NCI-H187 treated with DMSO at 0.1 percent for 48 hours (cell line): Measurements from ENCODE around the gene ANKRD34A.

Experiments used
- DNase-seq: peaks from one replicate; lab custom pipeline; 2025; lab: John Stamatoyannopoulos, UW

The ANKRD34A gene

DNA sequence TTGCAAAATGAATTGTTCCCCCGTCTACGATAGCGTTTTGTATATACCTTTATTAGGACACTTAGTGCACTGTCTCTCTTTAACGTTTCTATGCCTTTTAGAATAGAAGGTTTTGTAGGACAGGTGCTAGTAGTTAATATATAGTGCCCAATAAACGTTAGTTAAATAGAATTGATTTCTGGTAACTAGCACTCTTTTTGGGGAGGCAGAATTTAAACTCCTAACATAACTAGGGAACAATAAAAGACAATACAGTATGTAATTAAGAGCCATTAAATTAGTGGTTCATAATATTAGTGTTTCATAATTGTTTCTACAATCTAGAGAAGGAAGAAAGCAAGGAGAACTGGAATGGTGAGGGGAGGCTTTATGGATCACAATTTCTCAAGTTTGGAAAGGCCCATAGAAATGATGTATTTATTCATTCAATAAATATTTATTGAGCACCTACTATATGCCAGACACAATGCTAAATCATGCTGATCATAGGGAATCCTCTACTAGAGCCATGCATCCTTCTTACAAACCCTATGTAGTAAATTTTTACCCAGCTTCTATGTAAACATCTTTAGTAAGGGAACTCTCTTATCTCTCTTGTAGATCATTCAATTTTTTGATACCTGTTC, 857 bp upstream of the ANKRD34A start:
- no peak for DNase-seq

DNA sequence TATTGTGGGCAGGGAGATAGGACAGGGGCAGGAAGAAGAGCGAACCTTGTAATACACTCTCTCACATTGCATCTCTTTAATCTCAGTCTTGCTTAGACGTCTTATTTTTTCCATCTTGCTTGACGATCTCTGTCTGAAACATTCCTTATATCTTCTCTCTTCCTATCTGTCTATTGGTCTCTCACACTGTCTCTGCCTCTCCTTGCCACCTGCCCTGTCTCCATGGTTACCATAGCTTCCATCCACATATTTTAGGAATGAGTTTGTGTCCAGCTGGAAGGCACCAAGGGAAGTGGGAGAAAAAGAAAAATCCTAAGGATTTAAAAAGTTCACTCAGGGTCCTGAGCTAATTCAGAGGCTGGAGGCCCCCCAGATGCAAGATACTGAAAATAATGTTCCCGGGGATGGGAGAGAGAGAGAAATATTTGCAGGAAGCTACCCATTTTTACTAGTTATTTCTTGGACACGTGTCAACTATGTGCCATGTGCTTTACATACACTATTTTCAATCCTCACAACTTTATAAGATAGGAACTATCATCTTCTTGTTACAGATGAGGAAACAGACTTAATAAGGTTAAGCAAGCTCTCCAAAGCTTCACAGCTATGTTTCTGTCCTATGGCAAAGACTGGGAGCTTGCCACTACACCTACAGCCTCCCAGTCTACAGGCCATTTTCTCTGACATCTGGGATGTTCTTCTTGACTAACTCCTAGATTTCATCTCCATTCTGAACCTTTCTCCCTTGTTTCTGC, 933 bp downstream of the ANKRD34A start:
- no peak for DNase-seq

DNA sequence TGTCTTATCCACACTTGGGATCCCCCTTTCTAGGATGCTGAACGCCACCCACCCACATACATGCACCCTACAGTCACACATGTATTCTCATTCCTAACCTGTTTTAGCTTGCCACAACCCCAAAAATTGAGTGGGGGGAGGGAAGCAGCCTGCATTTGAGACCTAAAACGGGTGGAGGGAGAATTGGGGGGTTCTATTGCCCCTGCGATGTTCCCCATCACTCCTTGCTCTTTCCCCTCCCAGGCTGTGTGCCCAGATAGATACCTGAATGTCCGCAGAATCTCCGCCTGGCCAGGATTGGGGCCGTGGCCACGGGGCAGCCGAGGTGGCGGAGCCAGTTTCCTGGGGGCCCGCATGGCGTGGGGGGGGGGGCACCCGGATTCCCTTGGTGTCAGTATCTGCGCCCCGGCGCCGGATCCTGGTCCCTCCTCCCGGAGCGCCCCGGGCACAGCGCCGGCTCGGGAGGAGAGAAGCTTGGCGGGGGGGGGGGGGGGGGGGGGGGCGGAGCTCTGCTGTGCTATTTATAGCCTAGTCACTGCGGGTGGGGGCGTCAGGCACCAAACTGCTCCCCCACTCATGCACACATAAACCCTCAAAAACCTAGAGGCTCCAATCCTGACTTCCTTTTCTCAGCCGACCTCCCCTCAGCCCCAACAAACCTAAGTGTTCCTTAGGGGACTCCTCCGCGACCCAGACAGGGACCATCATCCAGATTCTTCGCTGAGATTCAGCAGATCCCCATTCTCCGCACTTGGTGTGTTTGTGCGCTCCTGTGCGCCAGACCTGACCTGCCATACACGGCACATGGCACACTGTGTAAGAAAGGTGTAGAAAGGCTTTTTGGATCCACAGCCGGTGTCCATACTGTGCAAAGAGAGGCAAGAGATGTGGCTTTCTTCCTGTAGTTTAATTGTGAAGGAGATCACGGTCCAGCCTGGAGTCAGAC, 1.9 kb downstream of the ANKRD34A start:
- no peak for DNase-seq

DNA sequence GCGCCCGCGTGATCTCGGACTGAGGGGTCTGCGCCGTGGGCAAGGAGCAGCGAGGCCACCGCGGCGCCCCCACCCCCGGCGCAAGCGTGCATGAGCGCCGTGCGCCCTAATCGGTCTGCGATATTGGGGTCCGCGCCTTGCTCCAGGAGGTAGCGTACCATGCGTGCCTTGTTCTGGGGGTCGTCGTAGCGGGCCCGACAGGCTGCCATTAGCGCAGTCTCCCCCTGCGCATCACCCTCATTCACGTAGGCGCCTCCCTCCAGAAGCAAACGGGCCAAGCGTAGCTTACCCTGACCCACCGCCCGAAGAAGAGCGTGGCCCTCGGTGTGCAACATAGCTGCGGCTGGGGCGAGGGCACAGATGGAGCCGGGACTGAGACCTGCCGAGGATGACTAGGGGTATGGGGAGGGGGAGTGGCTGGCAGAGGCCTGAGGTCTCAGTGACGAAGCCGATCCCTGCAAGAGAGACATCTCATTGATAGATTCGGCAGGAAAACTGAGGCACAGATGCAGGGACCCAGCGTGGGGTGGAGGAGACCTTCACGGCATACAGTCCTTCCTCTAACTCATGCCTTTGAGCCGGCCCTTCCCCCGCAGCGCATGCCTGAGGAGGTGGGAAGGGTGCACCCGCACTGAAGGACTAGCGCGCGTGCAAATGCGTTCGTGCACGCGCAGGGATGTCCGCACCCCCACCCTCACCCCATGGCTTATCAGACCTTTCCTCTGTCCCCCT, 2.8 kb downstream of the ANKRD34A start:
- no peak for DNase-seq

DNA sequence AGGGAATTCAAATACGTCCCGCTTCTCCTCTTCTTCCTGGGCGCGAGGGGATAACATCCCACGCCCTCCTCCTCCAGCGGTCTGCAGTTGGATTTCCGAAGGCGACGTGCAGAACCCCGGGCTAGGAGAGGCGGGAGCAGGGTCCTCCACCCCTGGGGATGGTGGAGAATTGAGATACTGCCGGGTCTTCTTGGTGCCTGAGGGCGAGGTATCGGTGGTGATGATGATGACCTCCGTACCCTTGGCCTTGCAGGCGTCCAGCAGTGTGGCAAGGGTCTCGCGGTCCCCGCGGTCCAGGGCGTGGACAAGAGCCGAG, 3.3 kb downstream of the ANKRD34A start:
- no peak for DNase-seq

DNA sequence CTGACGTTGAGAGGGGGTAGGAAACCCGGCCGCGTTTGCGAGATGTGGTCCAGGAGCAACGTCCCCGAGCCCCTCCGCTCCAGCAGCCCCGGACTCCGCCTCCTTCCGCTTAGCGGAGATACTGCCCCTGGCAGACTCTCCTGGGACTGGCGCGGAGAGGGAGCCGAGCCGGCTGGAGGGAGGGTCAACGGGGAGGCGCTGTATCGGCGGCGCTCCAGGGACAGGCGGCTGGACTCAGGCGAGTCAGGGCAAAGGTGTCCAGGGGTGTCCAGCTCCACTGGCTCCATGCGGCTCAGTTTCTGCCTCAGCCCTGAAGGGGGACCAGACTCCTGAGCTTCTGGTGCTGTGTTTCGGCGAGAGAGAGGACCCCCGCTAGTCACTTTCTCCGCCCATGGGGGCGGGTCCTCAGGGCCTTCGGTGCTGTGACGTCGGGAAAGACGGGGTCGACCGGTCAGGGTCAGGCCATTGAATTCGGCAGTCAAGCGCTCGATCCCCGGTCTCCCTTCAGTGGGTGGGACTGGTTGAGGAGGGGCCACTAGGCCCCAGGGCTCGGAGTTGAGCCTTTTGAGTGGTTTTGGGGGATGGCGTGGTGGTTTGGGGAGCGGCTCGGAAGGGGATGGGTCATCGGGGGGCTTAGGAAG, 3.8 kb downstream of the ANKRD34A start:
- DNase-seq = no peak

DNA sequence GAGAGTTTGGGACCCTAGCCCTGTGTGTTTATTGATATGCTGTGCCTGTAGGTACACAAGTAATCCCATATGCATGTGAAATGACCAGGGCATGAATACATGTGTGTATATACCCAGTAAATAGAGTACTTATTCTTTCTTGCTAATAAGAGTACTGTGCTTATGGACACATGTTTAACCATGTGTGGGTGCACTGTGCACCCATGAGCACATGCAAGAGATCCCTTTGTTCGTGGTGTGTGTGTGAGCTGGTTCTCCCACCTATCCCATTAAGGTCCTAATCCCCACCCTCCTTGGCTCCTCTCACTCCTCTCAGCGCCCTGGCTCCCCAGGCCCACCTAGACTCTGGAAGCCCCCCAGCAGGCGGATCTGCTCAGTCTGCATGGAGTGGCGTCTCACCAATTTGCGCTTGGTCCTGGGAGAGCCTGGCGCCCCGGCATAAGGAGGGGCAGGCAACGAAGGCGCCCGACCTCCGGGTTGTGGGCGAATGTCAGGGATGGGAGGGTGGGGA, 4.4 kb downstream of the ANKRD34A start:
- DNase-seq = no peak

DNA sequence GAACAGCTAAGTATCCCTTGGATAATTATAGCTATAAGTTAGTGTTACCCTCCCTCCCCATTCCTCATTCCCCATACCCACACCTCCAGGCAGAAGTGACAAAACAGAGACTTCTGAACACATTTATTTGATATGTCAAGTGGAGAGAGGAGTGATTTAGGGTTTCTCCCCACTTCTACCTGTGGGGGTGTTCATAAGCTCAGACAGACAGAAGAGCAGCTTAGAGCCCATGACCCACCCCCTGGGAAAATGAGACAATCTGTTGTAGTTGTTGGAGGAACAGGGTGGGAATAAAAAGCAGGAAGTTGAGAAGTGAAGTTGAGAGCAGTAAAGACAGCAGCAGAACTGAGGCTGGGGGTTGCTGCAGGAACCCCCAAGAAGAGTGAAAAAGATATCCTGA, 5.0 kb downstream of the ANKRD34A start:
- no peak for DNase-seq

DNA sequence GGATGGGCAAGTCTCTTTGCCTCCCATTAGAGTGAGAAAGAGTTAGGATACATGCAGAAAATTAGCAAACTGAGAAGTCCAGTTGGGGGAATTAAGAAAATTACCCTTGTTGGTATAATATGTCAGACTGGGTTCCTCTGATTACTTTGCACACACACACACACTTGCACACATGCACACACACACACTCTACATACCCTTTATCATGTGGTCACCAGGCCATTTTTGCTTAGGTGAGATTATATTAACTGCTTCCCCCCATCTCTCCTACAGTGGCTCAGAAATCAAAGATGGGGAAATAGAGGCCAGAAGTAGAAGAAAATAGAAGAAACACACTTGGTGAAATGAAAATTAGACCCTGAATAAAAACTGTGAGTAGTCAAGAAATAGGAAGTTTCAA, 5.6 kb downstream of the ANKRD34A start:
- DNase-seq = no peak

DNA sequence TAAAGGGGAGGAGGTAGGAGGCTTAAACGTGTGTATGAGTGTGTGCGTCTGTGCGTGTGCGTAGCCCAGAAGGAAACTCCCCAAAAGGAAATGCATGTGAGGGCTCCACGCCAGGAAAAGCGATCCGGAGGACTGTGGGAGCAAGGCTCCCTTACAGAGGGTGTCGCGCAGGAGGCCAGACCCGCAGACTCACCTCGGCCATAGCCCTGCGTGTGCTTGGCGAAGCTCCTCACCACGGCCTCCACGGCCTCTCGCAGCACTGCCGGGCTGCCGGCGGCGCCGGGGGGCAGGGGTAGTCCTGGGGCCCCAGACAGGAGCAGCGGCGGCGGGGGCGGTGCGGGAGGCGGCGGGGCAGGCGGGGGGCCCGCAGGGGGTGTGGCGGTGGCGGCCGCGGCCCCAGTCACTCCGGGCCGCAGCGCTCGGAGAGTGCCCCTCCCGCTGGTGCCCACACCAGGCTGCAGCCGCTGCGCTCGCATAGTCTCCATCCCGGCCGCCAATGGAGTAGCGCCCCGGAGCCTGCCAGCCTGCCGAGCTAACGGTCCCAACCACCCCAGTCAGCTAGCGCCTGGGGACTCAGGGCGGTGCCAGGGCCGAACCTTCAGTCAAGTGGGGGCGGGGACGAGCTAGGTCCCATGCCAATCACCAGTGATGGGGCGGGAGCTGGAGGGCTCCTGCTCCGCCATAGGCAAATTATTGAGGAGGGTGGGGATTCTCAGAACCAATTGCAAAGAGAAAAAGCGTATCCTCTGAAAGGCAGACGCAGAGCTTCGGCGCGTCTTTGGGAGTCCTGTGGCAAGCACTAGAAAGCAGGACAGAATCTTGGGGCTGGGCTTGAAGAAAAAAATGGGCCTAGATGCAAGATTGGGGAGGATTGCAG, 6.7 kb downstream of the ANKRD34A start, which contains the start of gene LIX1L:
Gene LIX1L (minus strand): TSS at position 575 of the 877 bp plus-strand sequence. CDS start 90 bp downstream, at position 485.
- peak; percentile 98 for DNase-seq

DNA sequence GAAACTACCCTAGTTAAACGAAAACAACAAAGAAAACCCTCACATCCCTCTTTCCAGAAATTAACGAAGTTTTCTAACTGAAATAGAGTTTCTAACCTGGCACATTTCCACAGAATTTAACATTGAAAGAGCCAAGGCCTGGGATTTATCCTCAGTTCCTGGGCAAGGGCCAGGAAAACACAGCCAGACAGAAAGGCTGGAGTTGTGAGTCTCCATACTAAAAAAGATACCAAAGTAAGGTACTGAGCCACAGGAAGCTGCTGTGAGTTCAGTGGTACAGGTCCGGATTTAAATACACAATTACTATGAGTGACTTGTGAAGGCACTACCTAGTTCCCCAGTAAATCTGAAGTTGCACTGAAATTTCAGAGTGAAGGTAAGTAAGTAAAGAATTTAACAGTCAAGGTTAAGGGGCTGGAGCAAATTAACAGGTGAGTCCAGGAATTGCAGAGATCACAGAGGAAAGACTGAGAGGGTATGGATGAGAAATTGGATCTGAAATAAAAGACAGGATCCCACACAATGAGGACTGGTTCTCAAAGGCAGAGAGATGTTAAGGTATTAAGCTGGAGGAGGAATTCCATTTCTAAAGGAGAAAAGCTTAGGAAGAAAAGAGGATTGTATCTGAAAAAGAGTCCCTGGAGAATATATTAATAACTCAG, 7.5 kb downstream of the ANKRD34A start:
- no peak for DNase-seq

DNA sequence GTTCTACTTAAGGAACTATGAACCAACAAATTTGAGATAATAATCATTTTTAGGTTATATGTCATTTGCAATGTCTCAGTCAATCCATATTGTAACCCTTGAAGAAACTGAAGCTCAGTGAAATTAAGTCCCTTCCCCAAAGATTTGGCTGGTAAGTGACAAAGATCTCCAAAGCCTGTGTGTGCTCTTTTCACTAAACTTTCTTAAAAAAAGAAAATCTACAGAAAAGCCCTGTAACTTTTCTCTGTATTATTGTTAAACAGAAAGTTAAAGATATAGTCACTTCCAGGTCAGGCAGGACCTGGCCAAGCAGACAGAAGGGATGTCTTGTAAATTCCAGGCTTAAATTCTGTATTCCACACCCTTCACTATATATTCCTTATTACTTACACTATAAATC, 8.0 kb downstream of the ANKRD34A start:
- DNase-seq = no peak

DNA sequence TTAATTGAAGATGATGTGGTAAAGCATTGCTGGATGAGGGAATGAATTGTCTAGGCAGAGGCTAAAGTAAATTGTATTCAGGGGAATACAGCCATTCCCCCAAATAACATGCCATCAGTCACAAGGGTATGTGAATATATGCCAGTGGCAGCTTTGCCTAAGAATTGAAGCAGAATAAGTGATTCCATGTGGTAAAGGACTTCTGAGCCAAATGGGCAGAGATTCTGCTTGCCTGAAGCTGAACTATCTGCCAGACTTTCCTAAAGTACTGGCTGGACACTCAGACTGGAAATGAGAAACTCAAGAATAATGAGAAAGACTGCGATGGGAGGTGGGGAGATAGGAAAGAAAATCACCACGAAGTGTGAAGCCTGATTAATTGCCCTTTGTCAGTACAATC, 8.9 kb downstream of the ANKRD34A start:
- DNase-seq = no peak

DNA sequence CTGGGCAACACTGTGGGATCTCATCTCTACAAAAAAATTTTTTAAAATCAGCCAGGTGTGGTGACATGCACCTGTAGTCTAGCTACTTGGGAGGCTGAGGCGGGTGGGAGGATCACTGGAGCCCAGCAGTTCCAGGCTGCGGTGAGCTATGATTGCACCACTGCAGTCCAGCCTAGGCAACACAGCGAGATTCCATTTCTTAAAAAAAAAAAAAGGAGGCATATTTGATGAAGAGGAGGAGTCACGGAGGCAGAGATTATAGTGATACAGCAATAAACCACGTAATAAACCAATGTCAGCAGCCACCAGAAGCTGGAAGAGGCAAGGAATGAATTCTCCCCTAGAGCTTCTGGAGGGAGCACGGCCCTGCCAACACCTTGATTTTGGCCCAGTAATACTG, 10.5 kb downstream of the ANKRD34A start:
- no peak for DNase-seq

DNA sequence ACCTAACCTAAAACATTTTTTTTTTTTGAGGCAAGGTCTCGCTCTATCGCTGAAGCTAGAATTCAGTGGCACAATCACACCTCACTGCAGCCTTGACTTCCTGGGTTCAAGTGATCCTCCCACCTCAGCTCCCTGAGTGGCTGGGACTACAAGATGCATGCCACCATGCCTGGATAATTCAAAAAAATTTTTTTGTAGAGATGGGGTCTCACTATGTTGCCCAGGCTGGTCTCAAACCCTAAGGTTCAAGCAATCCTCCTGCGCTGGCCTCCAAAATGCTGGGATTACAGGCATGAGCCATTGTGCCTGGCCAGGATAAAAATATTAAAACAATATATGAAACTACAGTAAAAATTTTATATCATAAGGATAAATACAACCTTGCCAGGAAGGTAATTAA, 11.5 kb downstream of the ANKRD34A start:
- no peak for DNase-seq

DNA sequence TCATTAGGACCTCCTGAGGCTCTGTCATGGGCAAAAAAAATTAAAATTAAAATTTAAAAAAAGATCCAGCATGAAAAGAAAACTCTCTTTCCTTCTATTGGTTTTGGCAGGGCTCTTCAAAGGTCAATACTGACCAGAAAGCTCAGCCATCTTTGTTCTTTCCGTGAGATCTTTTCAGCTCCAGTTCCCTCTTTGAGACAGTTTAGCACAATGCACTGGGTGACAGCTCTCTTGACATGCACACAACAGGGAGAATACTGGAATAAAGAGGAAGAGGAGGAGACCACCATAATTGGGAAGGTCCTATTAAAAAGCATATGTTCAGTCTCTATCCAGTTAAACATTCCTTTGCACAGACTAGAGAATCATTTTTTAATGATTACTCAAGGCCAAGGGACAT, 12.8 kb downstream of the ANKRD34A start:
- DNase-seq = no peak

DNA sequence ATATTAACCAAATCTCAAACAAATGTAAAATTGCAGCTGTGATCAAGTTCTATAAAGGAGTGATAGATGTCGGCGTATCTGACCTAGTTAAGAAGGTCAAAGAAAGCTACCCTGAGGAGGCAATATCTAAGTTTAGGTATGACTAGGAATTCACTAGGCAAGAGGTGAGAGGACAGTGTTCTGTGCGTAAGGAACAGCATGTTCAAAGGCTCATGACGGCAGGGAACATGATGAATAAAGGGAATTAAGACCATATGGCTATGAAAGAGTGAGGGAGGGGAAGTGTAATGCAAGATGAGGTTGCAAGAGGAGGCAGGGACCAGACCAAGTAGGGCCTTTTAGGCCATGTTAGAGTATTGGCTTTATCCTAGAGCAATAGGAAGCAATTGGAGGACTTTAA, 15.2 kb downstream of the ANKRD34A start:
- no peak for DNase-seq

DNA sequence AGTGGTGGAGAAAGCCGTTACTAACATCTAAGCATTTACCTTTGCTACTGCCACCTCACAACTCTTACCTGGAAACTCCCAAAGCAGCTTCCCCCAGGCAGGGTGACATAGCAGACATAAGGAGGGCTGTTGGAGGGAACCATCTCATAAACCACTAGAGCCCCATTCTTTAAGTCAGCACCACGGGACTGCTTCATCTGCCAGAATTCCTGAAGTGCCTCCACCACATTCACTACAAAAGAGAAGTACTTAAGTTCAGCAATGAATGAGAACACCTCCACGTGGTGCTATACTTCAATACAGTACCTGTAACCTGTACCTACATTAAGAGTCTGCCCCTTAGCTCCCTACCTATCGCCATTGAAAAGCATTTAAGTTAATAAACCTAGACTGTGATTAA, 16.8 kb downstream of the ANKRD34A start:
- DNase-seq = no peak

DNA sequence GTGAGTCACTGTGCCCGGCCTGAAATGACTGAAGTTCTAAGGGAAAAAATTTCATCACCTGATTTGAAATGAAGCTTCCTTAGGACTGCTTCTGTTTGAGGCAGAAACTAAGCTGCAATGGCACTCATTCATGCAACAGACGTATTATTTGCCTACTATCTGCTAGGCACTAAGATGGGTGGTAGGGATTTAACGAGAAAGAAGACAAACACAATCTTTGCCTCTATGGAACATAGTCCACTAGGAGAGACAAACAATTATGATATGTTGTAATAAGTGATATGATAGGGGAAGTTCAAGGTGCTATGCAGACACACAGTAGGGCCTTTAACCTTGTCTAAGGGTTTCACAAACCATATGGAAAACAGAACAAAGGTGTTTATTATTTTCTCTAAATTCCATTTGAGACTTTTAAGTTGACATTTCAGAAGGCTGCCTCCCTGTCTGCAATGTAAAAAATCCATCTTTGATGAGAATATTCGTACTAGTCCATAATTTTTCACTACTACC, 17.8 kb downstream of the ANKRD34A start:
- no peak for DNase-seq

DNA sequence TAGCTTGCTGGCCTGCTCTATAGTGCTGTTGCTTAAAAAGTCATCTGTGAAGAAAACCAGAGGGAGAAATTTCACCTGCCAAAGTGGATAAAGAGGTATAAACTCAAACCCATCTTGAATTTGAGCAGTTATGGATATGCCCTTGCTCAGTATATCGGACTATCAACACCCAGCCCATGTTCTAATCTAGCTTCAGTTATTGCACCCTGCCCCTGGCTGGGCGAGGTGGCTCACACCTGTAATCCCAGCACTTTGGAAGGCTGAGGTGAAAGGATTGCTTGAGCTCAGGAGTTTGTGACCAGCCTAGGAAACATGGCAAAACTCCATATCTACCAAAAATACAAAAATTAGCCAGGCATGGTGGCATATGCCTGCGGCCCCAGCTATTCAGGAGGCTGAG, 19.8 kb downstream of the ANKRD34A start:
- no peak for DNase-seq
